Measurements from ENCODE around the gene PRDX5.

- TF ChIP-seq RAD21 (IDR thresholded peaks at IDR 0.05; ENCODE audit: low read depth) (no peak), CEBPB (IDR thresholded peaks at IDR 0.05) (no peak), CREB1 (IDR thresholded peaks at IDR 0.05; ENCODE audit: low read depth) (no peak), YY1 (IDR thresholded peaks at IDR 0.05; ENCODE audit: low read depth) (no peak)
Measured at GRCh38 chr11:64275031-64275800, 42.7 kb upstream of the PRDX5 start.
